Fibroblast of pulmonary artery (primary cell): Measurements from ENCODE around the gene CAMK1D.

ENCODE experiments used
- DNase-seq: peaks from one replicate; pipeline ENCODE4 v3.0.0-alpha.2; 2010; ENCODE audit warnings: low read depth
- H3K4me3 ChIP-seq: replicated peaks from 2 replicates; pipeline ENCODE4 v1.5.1; 2011; ENCODE audit warnings: low read depth, mild to moderate bottlenecking, control low read depth, low read length, moderate library complexity
- CTCF ChIP-seq: IDR thresholded peaks from 2 replicates; pipeline ENCODE4 v1.5.1; 2011; ENCODE audit warnings: mild to moderate bottlenecking, control low read depth, low read length, inconsistent platforms; ENCODE audit errors: missing control alignments

Gene CAMK1D

GRCh38 chr10:12409161-12409560 is 59.8 kb downstream of the CAMK1D start:
- no peak overlapping the region for H3K4me3 ChIP-seq
- no peak for DNase-seq
- no peak for TF ChIP-seq CTCF

GRCh38 chr10:12409613-12410012 is 60.3 kb downstream of the CAMK1D start:
- no peak for DNase-seq

GRCh38 chr10:12412666-12413368 is 63.5 kb downstream of the CAMK1D start:
- no peak overlapping the region for H3K4me3 ChIP-seq
- no peak for DNase-seq
- no peak for TF ChIP-seq CTCF

More at GRCh38 chr10:12409613-12410012, 60.3 kb downstream of the CAMK1D start:
- H3K4me3 ChIP-seq: no peak overlapping the region
- no peak for TF ChIP-seq CTCF

- DNase-seq: no peak
- no peak for TF ChIP-seq CTCF
- H3K4me3 ChIP-seq: no peak overlapping the region
Measured at GRCh38 chr10:12413369-12413711, 64.0 kb downstream of the CAMK1D start.

- no peak for DNase-seq
Measured at GRCh38 chr10:12414278-12414989, 65.1 kb downstream of the CAMK1D start.

GRCh38 chr10:12416344-12417050 is 67.2 kb downstream of the CAMK1D start:
- no peak for TF ChIP-seq CTCF

More at GRCh38 chr10:12414278-12414989, 65.1 kb downstream of the CAMK1D start:
- no peak for TF ChIP-seq CTCF
- no peak overlapping the region for H3K4me3 ChIP-seq

More at GRCh38 chr10:12416344-12417050, 67.2 kb downstream of the CAMK1D start:
- no peak overlapping the region for H3K4me3 ChIP-seq
- DNase-seq: no peak
